Measurements from ENCODE around the gene NDN.

Gene NDN

GRCh38 chr15:23648920-23649515 is 38.1 kb downstream of the NDN start:
- Histone ChIP-seq H3K27me3 (ENCODE audit: insufficient read depth, low read length, poor library complexity, severe bottlenecking) (no peaks in the 10 kb centered on the region), H2AFZ (ENCODE audit: low read length) (no peak overlapping the region), H3K9me3 (ENCODE audit: insufficient read depth, low read depth, low read length) (no peaks in the 10 kb centered on the region), H3K9me2 (replicated peaks; ENCODE audit: low read depth, low read length) (no peaks in the 10 kb centered on the region), H3K4me2 (ENCODE audit: low read depth, low read length, poor library complexity, severe bottlenecking) (no peak overlapping the region), H3F3A (ENCODE audit: low read depth) (no peaks in the 10 kb centered on the region), H4K20me1 (ENCODE audit: insufficient read depth, low read length, poor library complexity, severe bottlenecking) (no peaks in the 10 kb centered on the region), H3K79me2 (ENCODE audit: insufficient read depth, low read length) (no peaks in the 10 kb centered on the region), H3K4me1 (ENCODE audit: insufficient read depth, low read length, poor library complexity, severe bottlenecking) (no peaks in the 10 kb centered on the region), H3K9ac (ENCODE audit: low read depth, low read length, poor library complexity, severe bottlenecking) (no peak overlapping the region), H3K36me3 (ENCODE audit: insufficient read depth, low read length) (no peaks in the 10 kb centered on the region), H3K4me3 (ENCODE audit: low read length, poor library complexity, severe bottlenecking) (no peak overlapping the region)
- TF ChIP-seq CTCF (conservative IDR thresholded peaks at IDR 0.05; ENCODE audit: low read length) (peak; percentile 78), EZH2phosphoT487 (IDR thresholded peaks at IDR 0.05; ENCODE audit: borderline replicate concordance) (no peak)

GRCh38 chr15:23647421-23648370 is 39.4 kb downstream of the NDN start, which contains the start of gene MAGEL2:
Gene MAGEL2, minus strand, starts transcription at chr15:23647867. Its CDS starts 125 bp downstream, at chr15:23647742.
- Histone ChIP-seq H3K79me2 (ENCODE audit: insufficient read depth, low read length) (no peaks in the 10 kb centered on the region), H3K36me3 (ENCODE audit: insufficient read depth, low read length) (no peaks in the 10 kb centered on the region), H4K20me1 (ENCODE audit: insufficient read depth, low read length, poor library complexity, severe bottlenecking) (no peaks in the 10 kb centered on the region), H3K9me3 (ENCODE audit: insufficient read depth, low read depth, low read length) (no peaks in the 10 kb centered on the region), H3K9ac (ENCODE audit: low read depth, low read length, poor library complexity, severe bottlenecking) (peak within 1 kb of the TSS; percentile 55), H3K4me1 (ENCODE audit: insufficient read depth, low read length, poor library complexity, severe bottlenecking) (no peaks in the 10 kb centered on the region), H3K27me3 (ENCODE audit: insufficient read depth, low read length, poor library complexity, severe bottlenecking) (no peaks in the 10 kb centered on the region), H2AFZ (ENCODE audit: low read length) (peak within 1 kb of the TSS; percentile 77), H3K4me3 (ENCODE audit: low read length, poor library complexity, severe bottlenecking) (peak within 1 kb of the TSS; percentile 70), H3K9me2 (replicated peaks; ENCODE audit: low read depth, low read length) (no peaks in the 10 kb centered on the region), H3K4me2 (ENCODE audit: low read depth, low read length, poor library complexity, severe bottlenecking) (peak within 1 kb of the TSS; percentile 58), H3F3A (ENCODE audit: low read depth) (no peaks in the 10 kb centered on the region)
- TF ChIP-seq EZH2phosphoT487 (IDR thresholded peaks at IDR 0.05; ENCODE audit: borderline replicate concordance) (no peak), CTCF (conservative IDR thresholded peaks at IDR 0.05; ENCODE audit: low read length) (no peak)

GRCh38 chr15:23647001-23647295 is 40.2 kb downstream of the NDN start:
- H3K9me3 ChIP-seq (ENCODE audit: insufficient read depth, low read depth, low read length) = no peaks in the 10 kb centered on the region
- no peaks in the 10 kb centered on the region for H3K36me3 ChIP-seq (ENCODE audit: insufficient read depth, low read length)
- TF ChIP-seq CTCF (conservative IDR thresholded peaks at IDR 0.05; ENCODE audit: low read length) (no peak), EZH2phosphoT487 (IDR thresholded peaks at IDR 0.05; ENCODE audit: borderline replicate concordance) (no peak)
- no peak overlapping the region for H3K9ac ChIP-seq (ENCODE audit: low read depth, low read length, poor library complexity, severe bottlenecking)
- H3K9me2 ChIP-seq (replicated peaks; ENCODE audit: low read depth, low read length) = no peaks in the 10 kb centered on the region
- H3K4me3 ChIP-seq (ENCODE audit: low read length, poor library complexity, severe bottlenecking) = peak overlapping the region; percentile 70
- peak overlapping the region; percentile 58 for H3K4me2 ChIP-seq (ENCODE audit: low read depth, low read length, poor library complexity, severe bottlenecking)
- no peaks in the 10 kb centered on the region for H3K27me3 ChIP-seq (ENCODE audit: insufficient read depth, low read length, poor library complexity, severe bottlenecking)
- H4K20me1 ChIP-seq (ENCODE audit: insufficient read depth, low read length, poor library complexity, severe bottlenecking) = no peaks in the 10 kb centered on the region
- no peaks in the 10 kb centered on the region for H3K79me2 ChIP-seq (ENCODE audit: insufficient read depth, low read length)
- H3K4me1 ChIP-seq (ENCODE audit: insufficient read depth, low read length, poor library complexity, severe bottlenecking) = no peaks in the 10 kb centered on the region
- no peak overlapping the region for H2AFZ ChIP-seq (ENCODE audit: low read length)
- H3F3A ChIP-seq (ENCODE audit: low read depth) = no peaks in the 10 kb centered on the region

All from Loucy (cell line).